GM10266 (cell line): Measurements from ENCODE around the gene ACY1.

ENCODE experiments used
- DNase-seq: peaks from one replicate; pipeline ENCODE4 v3.0.0; 2012; ENCODE audit errors: extremely low spot score
- CTCF ChIP-seq: IDR thresholded peaks from 2 replicates; pipeline ENCODE4 v1.5.1; 2012; ENCODE audit warnings: mild to moderate bottlenecking, low read depth; ENCODE audit not compliant: control insufficient read depth, insufficient read depth; ENCODE audit errors: missing control alignments

Gene ACY1

GRCh38 chr3:52034212-52034611 lies 50.9 kb downstream of the ACY1 start:
- no peak for TF ChIP-seq CTCF
- DNase-seq, result no peak

- no peak for DNase-seq
- no peak for TF ChIP-seq CTCF
Observed at GRCh38 chr3:52034651-52035050, 51.3 kb downstream of the ACY1 start.

GRCh38 chr3:52036222-52036694 lies 52.9 kb downstream of the ACY1 start:
- TF ChIP-seq CTCF, result no peak
- no peak for DNase-seq

GRCh38 chr3:52036829-52037228 lies 53.5 kb downstream of the ACY1 start:
- TF ChIP-seq CTCF, result no peak
- no peak for DNase-seq

- no peak for DNase-seq
- TF ChIP-seq CTCF, result no peak
Observed at GRCh38 chr3:52037291-52037690, 54.0 kb downstream of the ACY1 start.

- TF ChIP-seq CTCF, result no peak
- DNase-seq, result no peak
Observed at GRCh38 chr3:52038227-52038626, 54.9 kb downstream of the ACY1 start.
